HG03442 (cell line): ENCODE measurements around the gene ARG2.

Experiments
- ATAC-seq: cut with Tn5 transposase; IDR thresholded peaks from one replicate; pipeline ENCODE4 v1.9.1; 2021; ENCODE audit warnings: mild to moderate bottlenecking, moderate library complexity; ENCODE audit not compliant: unreplicated experiment

The ARG2 gene

DNA sequence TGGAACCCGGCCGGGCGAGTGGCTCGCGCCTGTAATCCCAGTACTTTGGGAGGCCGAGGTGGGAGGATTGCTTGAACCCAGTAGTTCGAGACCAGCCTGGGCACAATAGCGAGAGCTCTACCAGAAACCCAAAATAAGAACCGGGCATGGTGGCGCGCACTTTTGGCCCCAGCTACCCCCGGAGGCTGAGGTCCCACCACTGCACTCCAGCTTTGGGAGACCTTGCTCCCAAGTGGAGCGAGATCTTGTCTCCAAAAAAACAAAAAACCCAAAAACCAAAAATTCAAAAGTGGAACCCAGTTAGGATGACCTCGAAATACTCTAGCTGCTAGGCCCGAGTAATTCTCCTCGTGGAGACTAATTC lies 55.5 kb downstream of the ARG2 start:
- ATAC-seq = no peak

DNA sequence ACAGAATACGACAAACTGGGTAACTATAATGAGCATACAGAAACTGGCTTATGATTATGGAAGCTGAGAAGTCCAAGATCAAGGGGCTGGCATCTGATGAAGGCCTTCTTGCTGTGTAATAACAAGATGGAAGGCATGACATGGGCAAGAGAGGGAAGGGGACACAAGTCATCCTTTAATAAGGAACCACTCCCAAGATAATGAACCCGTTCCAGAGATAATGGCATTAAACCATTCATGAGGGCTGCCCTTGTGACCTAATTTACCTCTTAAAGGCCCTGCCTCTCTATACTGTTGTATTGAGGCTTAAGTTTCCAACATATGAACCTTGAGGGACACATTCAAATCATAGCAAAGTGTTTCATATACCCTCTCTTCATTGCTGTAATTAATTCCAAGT lies 59.3 kb downstream of the ARG2 start:
- ATAC-seq = no peak

GRCh38 chr14:67680121-67680602 lies 60.4 kb downstream of the ARG2 start:
- peak; percentile 95 for ATAC-seq

GRCh38 chr14:67680941-67681340 lies 61.2 kb downstream of the ARG2 start:
- no peak for ATAC-seq

DNA sequence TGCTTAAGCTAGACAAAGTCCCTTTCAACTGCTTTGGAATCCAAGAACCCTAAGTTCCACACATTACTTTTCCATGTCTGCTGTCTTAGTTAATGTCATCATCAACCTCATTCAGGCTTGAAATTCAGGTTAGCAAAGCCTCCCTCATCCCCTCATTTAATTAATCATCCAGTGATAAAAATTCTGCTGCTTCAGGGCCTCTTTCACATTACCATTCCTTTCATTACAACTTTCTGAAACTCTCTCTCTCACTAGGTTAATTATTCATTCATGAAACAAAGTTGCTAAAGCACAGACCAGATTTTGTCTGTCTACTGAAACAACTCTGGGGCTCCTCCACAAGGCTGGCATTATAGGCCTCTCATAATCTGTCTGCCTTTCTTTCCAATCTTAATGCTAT lies 64.1 kb downstream of the ARG2 start:
- no peak for ATAC-seq

GRCh38 chr14:67690011-67690410 lies 70.3 kb downstream of the ARG2 start:
- no peak for ATAC-seq

DNA sequence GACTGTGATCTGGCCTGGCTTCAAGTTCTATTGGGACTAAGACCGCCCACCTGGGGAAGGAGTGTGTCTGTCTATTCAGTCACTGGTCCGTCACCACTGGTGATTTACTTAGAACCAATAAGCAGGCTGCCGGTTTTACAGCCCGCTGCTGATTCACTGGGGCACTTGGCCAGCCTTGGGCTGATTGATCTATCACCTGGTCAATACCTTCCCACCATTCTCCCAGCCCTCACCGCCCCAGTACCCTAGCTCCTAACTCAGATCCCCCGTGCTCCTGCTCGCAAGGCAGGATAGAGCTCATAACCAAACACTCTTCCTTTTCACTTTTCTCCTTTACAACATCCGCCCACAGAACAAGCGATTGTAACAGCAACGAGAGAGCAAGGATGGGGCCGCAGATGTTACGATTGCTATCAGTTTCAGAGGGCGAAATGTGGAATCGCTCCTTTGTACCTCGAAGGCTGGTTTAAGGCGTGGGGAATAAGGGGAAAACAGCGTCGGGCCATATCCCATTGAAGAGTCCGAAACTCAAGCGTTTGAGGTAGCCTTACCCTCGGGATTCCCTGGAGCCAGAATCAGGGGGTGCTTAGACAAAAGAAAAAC lies 75.2 kb downstream of the ARG2 start:
- peak; percentile 90 for ATAC-seq

DNA sequence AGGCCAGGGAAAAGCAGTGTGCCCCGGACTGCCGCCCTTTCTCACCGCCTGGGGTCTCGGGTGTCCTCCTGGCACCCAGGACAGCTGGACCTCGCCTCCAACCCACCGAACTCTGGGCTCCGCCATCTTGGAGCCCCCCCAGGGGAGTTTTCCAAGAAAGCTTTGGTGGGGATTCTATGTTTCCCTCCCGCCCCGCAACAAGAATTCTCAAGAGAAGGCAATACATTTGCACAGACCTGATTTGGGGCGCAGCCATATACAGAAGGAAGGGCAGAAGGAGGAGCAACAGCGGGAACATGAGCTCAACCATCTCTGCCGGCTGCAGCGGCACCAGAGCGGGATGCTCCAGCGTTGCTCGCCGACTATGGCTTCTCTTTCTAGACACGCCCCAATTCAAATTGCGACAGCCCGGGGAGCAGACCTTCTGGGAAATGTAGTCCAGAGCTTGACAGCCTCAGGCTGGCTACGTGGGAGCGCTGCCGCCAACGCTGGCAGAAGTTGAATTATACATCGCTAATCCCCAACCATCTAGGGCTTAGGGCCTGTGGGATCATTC lies 75.8 kb downstream of the ARG2 start, which contains the start of gene RDH11:
Gene RDH11 (minus strand): TSS at position 371 of the 556 bp plus-strand sequence. CDS start 61 bp downstream, at position 310.
- peak; percentile 84 for ATAC-seq

GRCh38 chr14:67697006-67697405 lies 77.3 kb downstream of the ARG2 start:
- ATAC-seq = no peak

DNA sequence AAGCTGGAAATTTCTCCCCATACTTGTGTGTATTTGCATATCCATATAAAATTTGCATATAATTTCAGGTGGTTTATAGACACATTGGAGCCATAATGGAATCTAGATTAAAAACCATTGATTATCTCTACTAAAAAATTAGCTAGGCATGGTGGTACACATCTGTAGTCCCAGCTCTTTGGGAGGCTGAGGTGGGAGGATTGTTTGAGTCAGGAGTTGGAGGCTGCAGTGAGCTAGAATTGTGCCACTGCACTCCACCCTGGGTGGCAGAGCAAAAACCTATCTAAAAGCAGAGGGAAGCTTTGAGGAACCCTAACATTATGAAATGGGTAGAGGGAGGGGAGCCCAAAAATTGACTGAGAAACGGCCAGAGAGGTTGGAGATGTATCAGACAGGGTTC lies 78.5 kb downstream of the ARG2 start:
- no peak for ATAC-seq
